Activated CD4-positive, alpha-beta T cell treated with anti-CD3 and anti-CD28 coated beads, Interleukin-2, amount 10 ng/mL, durations not matched to agents 7 days and 5 days (primary cell): ENCODE measurements around the gene TMEM269. TPM values are rescaled to one million over a fixed set of nuclear protein-coding genes. Genes with fewer than 3 reads are reported as not detected.
"Not testable (repeated sequence)": the region's sequence is repeated elsewhere in the genome, so short reads cannot be mapped to it uniquely, and the experiment has no call there.

ENCODE experiments used
- CTCF ChIA-PET: fragments of 350-600 bp; sonication (Branson Sonifier 250); formaldehyde crosslinking; loops from one replicate; lab custom pipeline; 2021; ENCODE audit warnings: antibody characterized with exemption; lab: Charles Lee
- POLR2A ChIA-PET: fragments of 350-600 bp; sonication (Branson Sonifier 250); formaldehyde crosslinking; loops from one replicate; lab custom pipeline; 2021; ENCODE audit warnings: antibody characterized with exemption; lab: Charles Lee
- DNase-seq: peaks from one replicate; pipeline ENCODE4 v3.0.0-alpha.2; 2020
- H3K27ac Mint-ChIP-seq: one replicate; pipeline ENCODE4 v1.8.0; 2021; ENCODE audit warnings: mild to moderate bottlenecking, moderate library complexity, mixed read lengths
- H3K27me3 Mint-ChIP-seq: one replicate; pipeline ENCODE4 v1.8.0; 2021; ENCODE audit warnings: mixed read lengths
- H3K36me3 Mint-ChIP-seq: one replicate; pipeline ENCODE4 v1.8.0; 2021; ENCODE audit warnings: low read depth, mixed read lengths
- H3K4me1 Mint-ChIP-seq: one replicate; pipeline ENCODE4 v1.8.0; 2021; ENCODE audit warnings: mixed read lengths
- H3K4me3 Mint-ChIP-seq: one replicate; pipeline ENCODE4 v1.8.0; 2021; ENCODE audit warnings: mild to moderate bottlenecking, moderate library complexity, mixed read lengths
- H3K9me3 Mint-ChIP-seq: one replicate; pipeline ENCODE4 v1.8.0; 2021; ENCODE audit warnings: mixed read lengths
- total RNA-seq, 2 experiments: library from RNA; stranded (reverse); gene quantifications; one replicate each; pipeline ENCODE4 v1.2.3, GENCODE V29; 2021

The TMEM269 gene
- total RNA-seq, 2 experiments from 2014 or later: 0.21 to 0.25 TPM

GRCh38 chr1:42751511-42752070, 33.2 kb upstream of the TMEM269 start:
- CTCF ChIA-PET: interaction anchor here (1.0 kb wide), 1 partner anchor 14 kb away, joined by 4 read pairs; no protein-coding TSS in a partner anchor
- DNase-seq, H3K4me3 Mint-ChIP-seq, H3K4me1 Mint-ChIP-seq, H3K27me3 Mint-ChIP-seq, H3K27ac Mint-ChIP-seq, POLR2A ChIA-PET, H3K9me3 Mint-ChIP-seq: not testable (repeated sequence)
- H3K36me3 Mint-ChIP-seq: peaks cover 45% of the 10 kb centered on the region

GRCh38 chr1:42752284-42752683, 32.5 kb upstream of the TMEM269 start:
- CTCF ChIA-PET: interaction anchor here (1.0 kb wide), 1 partner anchor 14 kb away, joined by 4 read pairs; no protein-coding TSS in a partner anchor

DNA sequence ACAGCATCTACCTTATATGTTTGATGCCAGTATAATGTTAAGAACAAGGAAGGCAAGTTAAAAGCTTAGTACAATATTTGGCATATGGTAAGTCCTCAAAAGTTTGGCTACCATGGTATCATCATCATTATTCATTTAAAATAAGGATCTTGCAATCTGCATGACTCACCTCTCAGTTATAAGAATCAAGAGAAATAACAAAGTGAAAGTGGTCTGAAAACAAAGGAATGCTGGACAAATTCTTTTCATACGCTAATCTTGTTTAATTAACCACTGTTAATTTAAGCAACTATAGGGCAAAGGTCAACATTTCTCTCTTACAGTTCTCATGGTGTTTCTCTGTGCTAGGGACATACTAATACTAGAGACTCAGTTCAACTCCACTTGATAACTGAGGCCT, 31.7 kb upstream of the TMEM269 start:
- DNase-seq: no peak
- Mint-ChIP-seq H3K27ac (no peak overlapping the region), H3K9me3 (no peaks in the 10 kb centered on the region), H3K27me3 (no peaks in the 10 kb centered on the region), H3K4me1 (peaks cover 2% of the 10 kb centered on the region), H3K4me3 (no peak overlapping the region), H3K36me3 (peaks cover 48% of the 10 kb centered on the region)
- CTCF ChIA-PET: interaction anchor here (0.6 to 2.9 kb wide), 2 partner anchors 14 to 136 kb away, joined by 3 to 11 read pairs; partner anchors contain the start of genes C1orf50 and P3H1
- POLR2A ChIA-PET: no interaction called here

More at GRCh38 chr1:42752284-42752683, 32.5 kb upstream of the TMEM269 start:
- POLR2A ChIA-PET: no interaction called here
- H3K4me1 Mint-ChIP-seq: peaks cover 2% of the 10 kb centered on the region
- DNase-seq: no peak
- H3K4me3 Mint-ChIP-seq: no peak overlapping the region
- H3K27ac Mint-ChIP-seq: no peak overlapping the region
- peaks cover 50% of the 10 kb centered on the region for H3K36me3 Mint-ChIP-seq
- no peaks in the 10 kb centered on the region for H3K27me3 Mint-ChIP-seq
- no peaks in the 10 kb centered on the region for H3K9me3 Mint-ChIP-seq

DNA sequence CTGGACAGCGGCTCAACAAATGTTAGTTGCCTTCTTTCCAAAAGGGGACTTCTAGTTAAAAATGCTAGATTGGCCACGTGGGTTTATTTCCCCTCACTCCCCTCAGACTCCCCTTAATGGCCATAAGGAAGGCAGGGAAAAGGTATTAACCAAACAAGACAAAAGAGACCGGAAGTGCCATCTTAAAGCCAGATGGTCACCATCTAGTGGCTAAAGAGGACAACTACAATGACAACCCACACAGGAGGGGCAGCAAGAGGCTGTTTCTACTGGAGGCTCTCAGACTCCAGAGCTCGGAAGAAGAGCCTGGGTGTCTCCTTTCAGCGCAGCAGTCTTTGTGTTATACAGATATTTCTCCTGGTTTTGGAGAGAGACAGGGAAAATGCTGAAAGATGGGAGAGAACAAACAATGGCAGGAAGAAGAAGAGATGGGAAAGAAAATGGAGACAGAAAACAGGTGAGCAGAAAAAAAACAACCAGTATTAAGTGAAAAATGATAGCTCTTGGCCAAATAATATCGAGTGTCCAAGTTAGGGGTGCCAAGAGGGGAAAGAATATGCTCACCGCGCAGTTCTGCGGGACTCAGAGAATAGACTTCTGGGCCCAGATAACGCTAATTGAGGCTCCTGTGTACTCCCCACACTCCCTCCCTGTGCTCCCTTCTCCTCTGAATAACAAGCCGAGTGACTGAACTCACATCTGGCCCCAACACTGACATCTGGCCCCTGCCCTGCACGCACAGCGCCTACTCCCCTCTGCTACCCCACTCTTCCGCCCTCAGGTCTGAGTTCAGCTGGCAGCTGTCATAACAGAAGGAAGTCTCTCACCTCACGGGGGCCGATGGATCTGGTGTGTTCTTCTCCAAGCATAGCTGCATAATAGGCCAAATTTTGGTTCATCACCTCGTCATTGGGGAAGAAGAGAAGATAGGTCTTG, 27.6 kb upstream of the TMEM269 start:
- CTCF ChIA-PET: interaction anchor here (1.3 to 2.2 kb wide), 2 partner anchors 9 to 114 kb away, joined by 3 to 10 read pairs; partner anchors contain the start of genes C1orf50 and P3H1
- Mint-ChIP-seq H3K4me3 (no peak overlapping the region), H3K27ac (no peak overlapping the region), H3K27me3 (no peaks in the 10 kb centered on the region), H3K4me1 (peaks cover 2% of the 10 kb centered on the region), H3K36me3 (peaks cover 39% of the 10 kb centered on the region), H3K9me3 (no peaks in the 10 kb centered on the region)
- POLR2A ChIA-PET: no interaction called here
- peak; percentile 14 for DNase-seq

DNA sequence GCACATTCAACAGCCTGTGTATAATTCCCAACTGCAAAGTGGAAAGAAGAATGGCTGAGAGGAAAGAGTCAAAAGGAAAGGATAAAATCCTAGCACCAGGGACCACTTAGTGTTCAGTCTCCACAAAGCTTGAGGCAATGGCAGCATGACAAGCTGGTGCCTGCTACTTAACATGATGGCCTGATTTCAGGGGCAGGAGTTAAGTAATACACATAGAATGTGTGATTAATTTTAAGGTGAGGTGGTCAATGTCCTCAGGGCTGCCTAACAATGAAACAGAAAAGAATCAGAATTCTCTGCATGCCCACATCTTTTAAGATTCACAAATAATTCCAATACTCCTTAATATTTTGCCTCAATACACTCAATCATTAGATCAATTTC, 26.9 kb upstream of the TMEM269 start:
- POLR2A ChIA-PET: no interaction called here
- H3K4me1 Mint-ChIP-seq: peaks cover 5% of the 10 kb centered on the region
- peaks cover 33% of the 10 kb centered on the region for H3K36me3 Mint-ChIP-seq
- CTCF ChIA-PET: interaction anchor here (2.2 kb wide), 1 partner anchor 9 kb away, joined by 10 read pairs; the partner anchor contains the start of genes C1orf50 and P3H1
- H3K27ac Mint-ChIP-seq: no peak overlapping the region
- H3K4me3 Mint-ChIP-seq: no peak overlapping the region
- H3K27me3 Mint-ChIP-seq: no peaks in the 10 kb centered on the region
- no peak for DNase-seq
- no peaks in the 10 kb centered on the region for H3K9me3 Mint-ChIP-seq

- POLR2A ChIA-PET: interaction anchor here (0.6 kb wide), 1 partner anchor 64 kb away, joined by 3 read pairs; no protein-coding TSS in a partner anchor
- Mint-ChIP-seq H3K4me1 (peaks cover 5% of the 10 kb centered on the region), H3K9me3 (no peaks in the 10 kb centered on the region), H3K36me3 (peaks cover 32% of the 10 kb centered on the region), H3K4me3 (no peak overlapping the region), H3K27me3 (no peaks in the 10 kb centered on the region), H3K27ac (no peak overlapping the region)
- CTCF ChIA-PET: interaction anchor here (0.5 to 2.2 kb wide), 3 partner anchors 8 to 145 kb away, joined by 3 to 10 read pairs (median 3); partner anchors contain the start of genes C1orf50 and P3H1
- no peak for DNase-seq
Measured at GRCh38 chr1:42758641-42759040, 26.1 kb upstream of the TMEM269 start.

GRCh38 chr1:42759114-42759513, 25.7 kb upstream of the TMEM269 start:
- Mint-ChIP-seq H3K27ac (no peak overlapping the region), H3K36me3 (peaks cover 29% of the 10 kb centered on the region), H3K4me1 (peaks cover 5% of the 10 kb centered on the region), H3K27me3 (no peaks in the 10 kb centered on the region), H3K4me3 (no peak overlapping the region), H3K9me3 (no peaks in the 10 kb centered on the region)
- ChIA-PET POLR2A (interaction anchor here (0.6 kb wide), 1 partner anchor 64 kb away, joined by 3 read pairs; no protein-coding TSS in a partner anchor), CTCF (interaction anchor here (0.5 to 1.2 kb wide), 3 partner anchors 12 to 145 kb away, joined by 3 read pairs; no protein-coding TSS in a partner anchor)
- no peak for DNase-seq

DNA sequence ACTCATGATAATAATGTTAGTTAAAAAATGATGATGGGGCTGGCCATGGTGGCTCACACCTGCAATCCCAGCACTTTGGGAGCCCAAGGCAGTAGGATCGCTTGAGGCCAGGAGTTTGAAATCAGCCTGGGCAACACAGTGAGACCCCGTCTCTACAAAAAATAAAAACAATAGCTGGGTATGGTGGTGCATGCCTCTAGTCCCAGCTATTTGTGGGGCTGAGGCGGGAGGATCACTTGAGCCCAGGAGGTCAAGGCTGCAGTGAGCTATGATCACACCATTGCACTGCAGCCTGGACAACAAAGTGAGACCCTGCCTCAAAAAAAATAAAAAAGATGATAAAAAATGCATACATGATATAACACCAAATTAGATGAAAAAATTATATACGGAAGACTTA, 23.2 kb upstream of the TMEM269 start:
- no peaks in the 10 kb centered on the region for H3K27me3 Mint-ChIP-seq
- ChIA-PET CTCF (no interaction called here), POLR2A (no interaction called here)
- peaks cover 15% of the 10 kb centered on the region for H3K36me3 Mint-ChIP-seq
- peaks cover 6% of the 10 kb centered on the region for H3K4me1 Mint-ChIP-seq
- H3K4me3 Mint-ChIP-seq: no peak overlapping the region
- no peak overlapping the region for H3K27ac Mint-ChIP-seq
- H3K9me3 Mint-ChIP-seq: no peaks in the 10 kb centered on the region
- DNase-seq: no peak

GRCh38 chr1:42762269-42762668, 22.5 kb upstream of the TMEM269 start:
- H3K4me3 Mint-ChIP-seq: no peak overlapping the region
- no peak for DNase-seq
- H3K4me1 Mint-ChIP-seq: peaks cover 4% of the 10 kb centered on the region
- H3K27me3 Mint-ChIP-seq: no peaks in the 10 kb centered on the region
- peaks cover 10% of the 10 kb centered on the region for H3K36me3 Mint-ChIP-seq
- CTCF ChIA-PET: interaction anchor here (0.6 to 1.3 kb wide), 3 partner anchors 16 to 1212 kb away, joined by 3 to 4 read pairs (median 3); partner anchors contain the start of gene ATP6V0B
- POLR2A ChIA-PET: no interaction called here
- peak overlapping the region; percentile 25 for H3K27ac Mint-ChIP-seq
- no peaks in the 10 kb centered on the region for H3K9me3 Mint-ChIP-seq

DNA sequence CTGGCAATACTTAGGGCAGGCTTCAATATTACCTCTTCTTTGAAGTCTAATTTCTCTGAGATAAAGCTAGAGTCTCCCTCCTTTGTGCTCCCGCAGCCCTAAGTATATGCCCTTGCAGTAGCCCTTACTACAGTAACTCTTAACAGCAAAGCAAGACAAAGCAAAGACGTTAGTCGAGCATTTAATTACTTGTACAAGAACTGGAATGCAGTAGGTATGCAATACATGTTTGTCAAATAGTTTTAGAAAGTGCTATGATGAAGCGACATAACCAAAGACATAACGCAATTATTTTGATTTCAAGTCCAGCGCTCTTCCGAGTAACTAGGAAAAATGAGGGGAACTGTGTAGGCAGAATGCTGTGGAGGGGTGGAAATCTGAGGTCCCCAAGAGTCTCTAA, 19.5 kb upstream of the TMEM269 start:
- H3K36me3 Mint-ChIP-seq: peaks cover 14% of the 10 kb centered on the region
- CTCF ChIA-PET: interaction anchor here (0.8 to 1.4 kb wide), 5 partner anchors 13 to 310 kb away, joined by 3 to 4 read pairs (median 3); no protein-coding TSS in a partner anchor
- DNase-seq: no peak
- POLR2A ChIA-PET: no interaction called here
- no peak overlapping the region for H3K27ac Mint-ChIP-seq
- no peak overlapping the region for H3K4me3 Mint-ChIP-seq
- no peaks in the 10 kb centered on the region for H3K27me3 Mint-ChIP-seq
- H3K9me3 Mint-ChIP-seq: no peaks in the 10 kb centered on the region
- peaks cover 28% of the 10 kb centered on the region for H3K4me1 Mint-ChIP-seq

- Mint-ChIP-seq H3K9me3 (no peaks in the 10 kb centered on the region), H3K36me3 (peaks cover 19% of the 10 kb centered on the region), H3K4me3 (no peak overlapping the region), H3K27ac (no peak overlapping the region), H3K27me3 (no peaks in the 10 kb centered on the region), H3K4me1 (peaks cover 33% of the 10 kb centered on the region)
- peak; percentile 31 for DNase-seq
- ChIA-PET POLR2A (interaction anchor here (0.9 to 1.3 kb wide), 5 partner anchors 11 to 105 kb away, joined by 3 to 5 read pairs (median 3); partner anchors contain the start of genes TMEM269 and ZNF691), CTCF (interaction anchor here (0.8 to 2.7 kb wide), 19 partner anchors 8 to 593 kb away, joined by 3 to 21 read pairs (median 4); partner anchors contain the start of genes ERMAP, PPIH, SVBP and TMEM269)
Measured at GRCh38 chr1:42765832-42766740, 18.7 kb upstream of the TMEM269 start.
